ENCODE results near the gene ZNF609.
"Not testable (repeated sequence)": the region's sequence is repeated elsewhere in the genome, so short reads cannot be mapped to it uniquely, and the experiment has no call there.

ZNF609 gene

GRCh38 chr15:64619880-64620839, 159.8 kb downstream of the ZNF609 start:
- no peak for TF ChIP-seq JUND (IDR thresholded peaks at IDR 0.05; ENCODE audit: low read depth)
- in situ Hi-C loops (cut with HindIII; ENCODE audit: low pct_unique_long_range_greater_than_20kb, low sequenced_read_pairs), result no loop called here
- no peak for DNase-seq (ENCODE audit: low read depth in 1 of 2, low spot score in 1 of 2)

GRCh38 chr15:64621056-64621455, 160.7 kb downstream of the ZNF609 start:
- in situ Hi-C loops (cut with HindIII; ENCODE audit: low pct_unique_long_range_greater_than_20kb, low sequenced_read_pairs), result no loop called here
- DNase-seq (ENCODE audit: low read depth in 1 of 2, low spot score in 1 of 2), result no peak
- TF ChIP-seq JUND (IDR thresholded peaks at IDR 0.05; ENCODE audit: low read depth), result no peak

- DNase-seq (ENCODE audit: low read depth in 1 of 2, low spot score in 1 of 2), result no peak
- in situ Hi-C loops (cut with HindIII; ENCODE audit: low pct_unique_long_range_greater_than_20kb, low sequenced_read_pairs), result no loop called here
- TF ChIP-seq JUND (IDR thresholded peaks at IDR 0.05; ENCODE audit: low read depth), result no peak
Observed at GRCh38 chr15:64622410-64623260, 162.3 kb downstream of the ZNF609 start.

GRCh38 chr15:64623347-64623996, 163.1 kb downstream of the ZNF609 start:
- no peak; the same call in 1 of the 2 replicates for TF ChIP-seq JUND (IDR thresholded peaks at IDR 0.05; ENCODE audit: low read depth)
- in situ Hi-C loops (cut with HindIII; ENCODE audit: low pct_unique_long_range_greater_than_20kb, low sequenced_read_pairs), result no loop called here
- DNase-seq (ENCODE audit: low read depth in 1 of 2, low spot score in 1 of 2), result no peak

GRCh38 chr15:64624242-64624641, 163.9 kb downstream of the ZNF609 start:
- TF ChIP-seq JUND (IDR thresholded peaks at IDR 0.05; ENCODE audit: low read depth), result no peak
- no peak for DNase-seq (ENCODE audit: low read depth in 1 of 2, low spot score in 1 of 2)
- in situ Hi-C loops (cut with HindIII; ENCODE audit: low pct_unique_long_range_greater_than_20kb, low sequenced_read_pairs), result no loop called here

- TF ChIP-seq JUND (IDR thresholded peaks at IDR 0.05; ENCODE audit: low read depth), result no peak
- in situ Hi-C loops (cut with HindIII; ENCODE audit: low pct_unique_long_range_greater_than_20kb, low sequenced_read_pairs), result no loop called here
- DNase-seq (ENCODE audit: low read depth in 1 of 2, low spot score in 1 of 2), result no peak
Observed at GRCh38 chr15:64629063-64629462, 168.7 kb downstream of the ZNF609 start.

GRCh38 chr15:64630396-64631107, 170.2 kb downstream of the ZNF609 start:
- in situ Hi-C loops (cut with HindIII; ENCODE audit: low pct_unique_long_range_greater_than_20kb, low sequenced_read_pairs), result no loop called here
- no peak for TF ChIP-seq JUND (IDR thresholded peaks at IDR 0.05; ENCODE audit: low read depth)
- DNase-seq (ENCODE audit: low read depth in 1 of 2, low spot score in 1 of 2), result no peak

GRCh38 chr15:64632639-64633038, 172.3 kb downstream of the ZNF609 start:
- not testable (repeated sequence) for DNase-seq (ENCODE audit: low read depth in 1 of 2, low spot score in 1 of 2)

GRCh38 chr15:64633332-64633731, 173.0 kb downstream of the ZNF609 start:
- no peak for DNase-seq (ENCODE audit: low read depth in 1 of 2, low spot score in 1 of 2)
- TF ChIP-seq JUND (IDR thresholded peaks at IDR 0.05; ENCODE audit: low read depth), result no peak
- in situ Hi-C loops (cut with HindIII; ENCODE audit: low pct_unique_long_range_greater_than_20kb, low sequenced_read_pairs), result no loop called here

More at GRCh38 chr15:64632639-64633038, 172.3 kb downstream of the ZNF609 start:
- in situ Hi-C loops (cut with HindIII; ENCODE audit: low pct_unique_long_range_greater_than_20kb, low sequenced_read_pairs), result not testable (repeated sequence)

GRCh38 chr15:64634027-64634426, 173.6 kb downstream of the ZNF609 start:
- no peak for DNase-seq (ENCODE audit: low read depth in 1 of 2, low spot score in 1 of 2)
- TF ChIP-seq JUND (IDR thresholded peaks at IDR 0.05; ENCODE audit: low read depth), result no peak
- in situ Hi-C loops (cut with HindIII; ENCODE audit: low pct_unique_long_range_greater_than_20kb, low sequenced_read_pairs), result no loop called here

GRCh38 chr15:64634576-64635498, 174.5 kb downstream of the ZNF609 start:
- DNase-seq (ENCODE audit: low read depth in 1 of 2, low spot score in 1 of 2), result no peak
- no peak for TF ChIP-seq JUND (IDR thresholded peaks at IDR 0.05; ENCODE audit: low read depth)
- in situ Hi-C loops (cut with HindIII; ENCODE audit: low pct_unique_long_range_greater_than_20kb, low sequenced_read_pairs), result no loop called here

Data from T47D (cell line).